Keratinocyte (primary cell): ENCODE measurements around the gene KCNE4. TPM values are rescaled to one million over a fixed set of nuclear protein-coding genes. Genes with fewer than 3 reads are reported as not detected.

ENCODE experiments used
- DNase-seq: peaks from one replicate; pipeline ENCODE4 v3.0.0-alpha.2; 2011; ENCODE audit warnings: low read depth, missing footprints, low spot score
- FAIRE-seq: peaks from 2 replicates; lab custom pipeline; 2011; peaks lifted over from hg19 to GRCh38; lab: Jason Lieb, UNC
- H2AFZ ChIP-seq: 2 replicates; pipeline ENCODE4 v1.6.0; 2012; ENCODE audit warnings: low read length, control low read depth, inconsistent platforms; ENCODE audit not compliant: control insufficient read depth
- H3K27ac ChIP-seq: 2 replicates; pipeline ENCODE4 v1.5.1; 2011; ENCODE audit warnings: low read length; ENCODE audit not compliant: control insufficient read depth, insufficient read depth
- H3K27me3 ChIP-seq: 3 replicates; pipeline ENCODE4 v1.6.0; 2011; ENCODE audit warnings: low read length; ENCODE audit not compliant: control insufficient read depth, insufficient read depth; ENCODE audit errors: extremely low read depth
- H3K36me3 ChIP-seq, 2 experiments: 2 replicates in 1 of 2; 3 replicates in 1 of 2; pipeline ENCODE4 v1.5.1; 2011; ENCODE audit warnings: low read length in 2 of 2, mild to moderate bottlenecking in 1 of 2; ENCODE audit not compliant: control insufficient read depth in 2 of 2, insufficient read depth in 2 of 2; ENCODE audit errors: extremely low read depth in 1 of 2
- H3K4me1 ChIP-seq: 3 replicates; pipeline ENCODE4 v1.5.1; 2011; ENCODE audit warnings: low read length; ENCODE audit not compliant: control insufficient read depth, insufficient read depth; ENCODE audit errors: extremely low read depth
- H3K4me2 ChIP-seq: 3 replicates; pipeline ENCODE4 v1.6.0; 2011; ENCODE audit warnings: low read depth, low read length; ENCODE audit not compliant: control insufficient read depth, insufficient read depth; ENCODE audit errors: extremely low read depth
- H3K4me3 ChIP-seq, 3 experiments: fragments of 200-600 bp in 1 of 3; sonication (generic) in 1 of 3; 2 replicates in 2 of 3; 3 replicates in 1 of 3; pipeline ENCODE4 v1.5.1; 2011 to 2016; ENCODE audit warnings: low read length in 3 of 3, mild to moderate bottlenecking in 3 of 3, control low read depth in 2 of 3, inconsistent platforms in 1 of 3, low read depth in 1 of 3, mixed read lengths in 1 of 3, mixed run types in 1 of 3, moderate library complexity in 1 of 3; ENCODE audit not compliant: control insufficient read depth in 2 of 3, insufficient read depth in 2 of 3; ENCODE audit errors: extremely low read depth in 1 of 3
- H3K79me2 ChIP-seq: 2 replicates; pipeline ENCODE4 v1.6.0; 2012; ENCODE audit warnings: low read length; ENCODE audit not compliant: control insufficient read depth, insufficient read depth
- H3K9ac ChIP-seq: 3 replicates; pipeline ENCODE4 v1.6.0; 2011; ENCODE audit warnings: low read length; ENCODE audit not compliant: control insufficient read depth, insufficient read depth; ENCODE audit errors: extremely low read depth
- H3K9me1 ChIP-seq: 3 replicates; pipeline ENCODE4 v1.6.0; 2011; ENCODE audit warnings: low read length; ENCODE audit not compliant: control insufficient read depth, insufficient read depth; ENCODE audit errors: extremely low read depth
- H3K9me3 ChIP-seq: 2 replicates; pipeline ENCODE4 v1.5.1; 2012; ENCODE audit warnings: low read depth, low read length; ENCODE audit not compliant: control insufficient read depth
- H4K20me1 ChIP-seq: 3 replicates; pipeline ENCODE4 v1.6.0; 2011; ENCODE audit warnings: low read length; ENCODE audit not compliant: control insufficient read depth, insufficient read depth; ENCODE audit errors: extremely low read depth
- CTCF ChIP-seq, 3 experiments: IDR thresholded peaks in 1 of 3; conservative IDR thresholded peaks in 1 of 3; optimal IDR thresholded peaks in 1 of 3; 2 replicates in 2 of 3; 3 replicates in 1 of 3; pipeline versions ENCODE3 to v1.5.1; 2011; ENCODE audit warnings: low read length in 3 of 3, mild to moderate bottlenecking in 3 of 3, moderate library complexity in 2 of 3, control low read depth in 1 of 3, inconsistent platforms in 1 of 3; ENCODE audit not compliant: insufficient read depth in 2 of 3; ENCODE audit errors: extremely low read depth in 1 of 3
- EZH2 ChIP-seq: IDR thresholded peaks from one replicate; pipeline ENCODE4 v1.6.1; 2012; ENCODE audit warnings: inconsistent platforms, mild to moderate bottlenecking, low read length, moderate library complexity
- dilution Hi-C: fragments of 300-500 bp; cut with MboI; formaldehyde crosslinking; loops from one replicate; pipeline ENCODE4 v1.7.0; 2020; ENCODE audit warnings: low sequenced_read_pairs; ENCODE audit not compliant: extremely low pct_ligation_motif_present
- polyA minus RNA-seq, 3 experiments: library from RNA; depleted of rRNA, polyadenylated mRNA; stranded (reverse); fragments of >200 nt; gene quantifications; 1 replicate in 1 of 3; 2 replicates in 1 of 3; 3 replicates in 1 of 3; pipeline ENCODE4 v1.2.3, GENCODE V29; 2011
- polyA plus RNA-seq, 5 experiments: library from polyadenylated mRNA; depleted of rRNA in 3 of 5; stranded (reverse) in 3 of 5; stranded (forward) in 1 of 5; unstranded in 1 of 5; fragments of >200 nt; gene quantifications; 1 replicate in 1 of 5; 2 replicates in 3 of 5; 3 replicates in 1 of 5; pipeline versions ENCODE4 v1.2.1 to v1.2.3, GENCODE V29; 2011 to 2012; ENCODE audit warnings: missing spikeins in 2 of 5, low read depth in 1 of 5, low replicate concordance in 1 of 5

Gene KCNE4
- polyA plus RNA-seq (0.01 to 0.13 TPM (median 0.09 TPM) in 3 replicates), polyA minus RNA-seq (not detected in 3 replicates)
- not detected for polyA plus RNA-seq (2011; ENCODE audit: low read depth)
- polyA plus RNA-seq (2011; cell fraction: cytosol; rRNA removed) = 0.06 and 0.18 TPM in 2 replicates
- polyA plus RNA-seq (2011; cell fraction: nucleus; rRNA removed) = 0.11 TPM in 1 of 2 replicates, not detected in the other
- 0.13 and 0.16 TPM in 2 replicates for polyA plus RNA-seq (2012; ENCODE audit: low replicate concordance)
- polyA minus RNA-seq (2011; cell fraction: cytosol; rRNA and poly(A)+ RNA removed) = not detected
- not detected in 2 replicates for polyA minus RNA-seq (2011; cell fraction: nucleus; rRNA and poly(A)+ RNA removed)

- Histone ChIP-seq H3K9ac (peak within 1 kb of the TSS; percentile 39), H3K4me3 (peak within 1 kb of the TSS; percentile 8 to 70 (median 56))
Observed at GRCh38 chr2:223051693-223052289, at the start of gene KCNE4. TSS of gene KCNE4 (plus strand) at chr2:223052190. CDS start at chr2:223052831, 641 bp downstream.

GRCh38 chr2:223003191-223003590, 48.8 kb upstream of the KCNE4 start:
- Histone ChIP-seq H3K79me2 (no peaks in the 10 kb centered on the region), H3K9me3 (no peaks in the 10 kb centered on the region), H3K27ac (no peak overlapping the region), H3K4me3 (no peak overlapping the region), H3K36me3 (no peaks in the 10 kb centered on the region), H3K4me1 (no peaks in the 10 kb centered on the region), H3K9ac (no peak overlapping the region), H3K9me1 (no peaks in the 10 kb centered on the region), H3K27me3 (peaks cover 7% of the 10 kb centered on the region), H3K4me2 (no peak overlapping the region), H4K20me1 (no peaks in the 10 kb centered on the region), H2AFZ (no peak overlapping the region)
- TF ChIP-seq EZH2 = no peak
- no peak for DNase-seq
- FAIRE-seq = no peak
- dilution Hi-C loops = no loop called here

More at GRCh38 chr2:223051693-223052289, at the start of gene KCNE4:
- Histone ChIP-seq H4K20me1 (no peaks in the 10 kb centered on the region), H3K27me3 (peaks cover 10% of the 10 kb centered on the region), H3K9me3 (no peaks in the 10 kb centered on the region), H2AFZ (peak within 1 kb of the TSS; percentile 57), H3K4me1 (peaks cover 5% of the 10 kb centered on the region), H3K4me2 (peak within 1 kb of the TSS; percentile 85), H3K27ac (no peak within 1 kb of the TSS), H3K79me2 (no peaks in the 10 kb centered on the region), H3K9me1 (no peaks in the 10 kb centered on the region), H3K36me3 (no peaks in the 10 kb centered on the region)
- DNase-seq = no peak
- dilution Hi-C loops = no loop called here
- FAIRE-seq = peak; percentile 20
- TF ChIP-seq CTCF (optimal IDR thresholded peaks at IDR 0.05 in 1 of 3, IDR thresholded peaks at IDR 0.05 in 1 of 3, conservative IDR thresholded peaks at IDR 0.05 in 1 of 3; ENCODE audit: extremely low read depth in 1 of 3, insufficient read depth in 2 of 3, low read length in 3 of 3) (no peak), EZH2 (no peak)
